GM23338 (cell line): Measurements from ENCODE around the gene TMX2. TPM values are rescaled to one million over a fixed set of nuclear protein-coding genes. Genes with fewer than 3 reads are reported as not detected.

ENCODE experiments used
- ATAC-seq: fragments of 200-7000 bp; cut with Tn5 transposase; 3 replicates; pipeline ENCODE4 v1.9.1; 2020
- DNase-seq: peaks from one replicate; pipeline ENCODE4 v3.0.0-alpha.2; 2015; ENCODE audit warnings: low spot score
- H2AFZ ChIP-seq: fragments of 200-600 bp; sonication (generic); 2 replicates; pipeline ENCODE4 v1.8.0; 2016; ENCODE audit warnings: antibody characterized with exemption, mild to moderate bottlenecking, moderate library complexity
- H3F3A ChIP-seq: fragments of 200-600 bp; sonication (generic); replicated peaks from 2 replicates; pipeline ENCODE4 v1.8.0; 2017; ENCODE audit warnings: antibody characterized with exemption, mixed run types, low read depth
- H3K27ac ChIP-seq: fragments of 200-600 bp; sonication (generic); 2 replicates; pipeline ENCODE4 v1.6.1; 2016; ENCODE audit warnings: low read depth
- H3K27me3 ChIP-seq: fragments of 200-600 bp; sonication (generic); 2 replicates; pipeline ENCODE4 v1.8.0; 2016; ENCODE audit warnings: mild to moderate bottlenecking, mixed run types, moderate library complexity; ENCODE audit not compliant: insufficient read depth
- H3K36me3 ChIP-seq: fragments of 200-600 bp; sonication (generic); 2 replicates; pipeline ENCODE4 v1.8.0; 2016; ENCODE audit warnings: mild to moderate bottlenecking; ENCODE audit not compliant: insufficient read depth
- H3K4me1 ChIP-seq: fragments of 200-600 bp; sonication (generic); 2 replicates; pipeline ENCODE4 v1.8.0; 2016; ENCODE audit warnings: mild to moderate bottlenecking, moderate library complexity; ENCODE audit not compliant: insufficient read depth
- H3K4me2 ChIP-seq: fragments of 200-600 bp; sonication (generic); 2 replicates; pipeline ENCODE4 v1.7.1; 2017; ENCODE audit warnings: mixed run types
- H3K4me3 ChIP-seq: fragments of 200-600 bp; sonication (generic); 2 replicates; pipeline ENCODE4 v1.6.1; 2016; ENCODE audit warnings: mixed run types
- H3K79me2 ChIP-seq: fragments of 200-600 bp; sonication (generic); replicated peaks from 2 replicates; pipeline ENCODE4 v1.8.0; 2017; ENCODE audit warnings: mild to moderate bottlenecking; ENCODE audit not compliant: insufficient read depth
- H3K9me2 ChIP-seq: fragments of 200-600 bp; sonication (generic); 2 replicates; pipeline ENCODE4 v1.8.0; 2017; ENCODE audit not compliant: insufficient read depth
- H4K20me1 ChIP-seq: fragments of 200-600 bp; sonication (generic); replicated peaks from 2 replicates; pipeline ENCODE4 v1.8.0; 2017; ENCODE audit warnings: mild to moderate bottlenecking; ENCODE audit not compliant: insufficient read depth
- H3K27ac Mint-ChIP-seq: 2 replicates; pipeline ENCODE4 v1.8.0; 2020; ENCODE audit warnings: inconsistent platforms, mild to moderate bottlenecking, moderate library complexity, mixed read lengths
- H3K27me3 Mint-ChIP-seq: 3 replicates; pipeline ENCODE4 v1.8.0; 2022; ENCODE audit warnings: low read depth, mild to moderate bottlenecking, moderate library complexity, mixed read lengths, inconsistent platforms; ENCODE audit not compliant: insufficient read depth, poor library complexity
- H3K36me3 Mint-ChIP-seq: 3 replicates; pipeline ENCODE4 v1.8.0; 2021; ENCODE audit warnings: low read depth, mild to moderate bottlenecking, inconsistent platforms, moderate library complexity, mixed read lengths
- H3K4me1 Mint-ChIP-seq: 3 replicates; pipeline ENCODE4 v1.8.0; 2020; ENCODE audit warnings: mild to moderate bottlenecking, inconsistent platforms, mixed read lengths
- H3K4me3 Mint-ChIP-seq: 3 replicates; pipeline ENCODE4 v1.8.0; 2021; ENCODE audit warnings: moderate library complexity, mild to moderate bottlenecking, inconsistent platforms, mixed read lengths
- H3K9me3 Mint-ChIP-seq: 3 replicates; pipeline ENCODE4 v1.8.0; 2020; ENCODE audit warnings: moderate library complexity, mild to moderate bottlenecking, inconsistent platforms, mixed read lengths
- EZH2 ChIP-seq: fragments of 200-600 bp; sonication (generic); IDR thresholded peaks from one replicate; pipeline ENCODE4 v1.8.0; 2017; ENCODE audit warnings: antibody characterized with exemption, mild to moderate bottlenecking, low read depth; ENCODE audit not compliant: unreplicated experiment
- EZH2phosphoT487 ChIP-seq: fragments of 200-600 bp; sonication (generic); IDR thresholded peaks from one replicate; pipeline ENCODE4 v1.8.1; 2018; ENCODE audit warnings: antibody characterized with exemption; ENCODE audit not compliant: unreplicated experiment
- JUNB ChIP-seq: IDR thresholded peaks from one replicate; pipeline ENCODE4 v1.6.1; 2016; ENCODE audit warnings: antibody characterized with exemption; ENCODE audit not compliant: unreplicated experiment
- ZNF114 ChIP-seq: fragments of 250-450 bp; sonication (Bioruptor Pico); IDR thresholded peaks from 2 replicates; pipeline ENCODE4 v1.5.0; 2020; ENCODE audit warnings: mild to moderate bottlenecking, moderate library complexity
- ZNF331 ChIP-seq: fragments of 250-450 bp; sonication (Bioruptor Pico); IDR thresholded peaks from 2 replicates; pipeline ENCODE4 v1.5.0; 2020; ENCODE audit warnings: low read depth, mild to moderate bottlenecking, moderate library complexity
- polyA plus RNA-seq: library from polyadenylated mRNA; unstranded; fragments of >200 nt; fragmentation: Nextera tagmentation; extraction: Ambion mirVana; gene quantifications from 2 replicates; pipeline ENCODE4 v1.2.1, GENCODE V29; 2016
- total RNA-seq: library from RNA; depleted of rRNA; stranded (reverse); fragments of >200 nt; shearing (Covaris generic); gene quantifications from 2 replicates; pipeline ENCODE4 v1.2.3, GENCODE V29; 2014
- TF ChIP-seq, protein P1 (sequence below): IDR thresholded peaks from one replicate; pipeline ENCODE4 v1.6.1; 2018; ENCODE audit warnings: antibody characterized with exemption; ENCODE audit not compliant: unreplicated experiment
- TF ChIP-seq, protein P2 (sequence below): IDR thresholded peaks from 2 replicates; pipeline ENCODE4 v1.6.1; 2016; ENCODE audit warnings: antibody characterized with exemption
- TF ChIP-seq, protein P3 (sequence below): fragments of 250-450 bp; sonication (Bioruptor Pico); IDR thresholded peaks from 2 replicates; pipeline ENCODE4 v1.5.0; 2020; ENCODE audit warnings: mild to moderate bottlenecking, moderate library complexity

Gene TMX2
- total and polyA plus RNA-seq, 2 experiments from 2014 or later, result 59.2 to 69.3 TPM

DNA sequence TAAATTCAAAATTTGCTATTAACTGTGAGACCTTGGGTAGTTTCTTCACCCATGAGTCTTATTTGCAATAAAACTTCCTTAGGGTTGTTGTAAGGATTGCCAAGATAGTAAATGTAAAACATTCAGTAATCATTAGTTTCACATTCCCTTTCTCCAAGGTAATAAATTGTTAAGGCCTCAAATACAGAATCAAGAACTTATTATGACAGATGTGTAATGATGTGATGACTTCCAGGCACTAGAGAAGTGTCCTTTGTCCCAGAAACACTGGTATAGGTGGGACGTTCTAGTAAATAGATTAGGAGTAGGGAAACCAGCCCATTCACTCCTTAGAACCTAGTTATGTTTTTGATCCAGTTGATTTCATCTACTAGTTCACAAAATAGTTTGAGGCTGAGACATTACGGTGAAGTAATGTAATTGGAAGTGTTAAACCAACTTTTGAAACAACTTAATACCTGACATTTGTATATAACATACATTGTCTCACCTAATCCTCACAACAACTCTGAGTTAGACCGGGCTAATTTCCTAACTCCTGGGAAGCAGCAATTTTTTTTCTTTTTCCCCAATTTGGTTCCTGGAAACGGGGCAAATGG is 74.7 kb downstream of the TMX2 start (continued):
- TF ChIP-seq, protein P1, sequence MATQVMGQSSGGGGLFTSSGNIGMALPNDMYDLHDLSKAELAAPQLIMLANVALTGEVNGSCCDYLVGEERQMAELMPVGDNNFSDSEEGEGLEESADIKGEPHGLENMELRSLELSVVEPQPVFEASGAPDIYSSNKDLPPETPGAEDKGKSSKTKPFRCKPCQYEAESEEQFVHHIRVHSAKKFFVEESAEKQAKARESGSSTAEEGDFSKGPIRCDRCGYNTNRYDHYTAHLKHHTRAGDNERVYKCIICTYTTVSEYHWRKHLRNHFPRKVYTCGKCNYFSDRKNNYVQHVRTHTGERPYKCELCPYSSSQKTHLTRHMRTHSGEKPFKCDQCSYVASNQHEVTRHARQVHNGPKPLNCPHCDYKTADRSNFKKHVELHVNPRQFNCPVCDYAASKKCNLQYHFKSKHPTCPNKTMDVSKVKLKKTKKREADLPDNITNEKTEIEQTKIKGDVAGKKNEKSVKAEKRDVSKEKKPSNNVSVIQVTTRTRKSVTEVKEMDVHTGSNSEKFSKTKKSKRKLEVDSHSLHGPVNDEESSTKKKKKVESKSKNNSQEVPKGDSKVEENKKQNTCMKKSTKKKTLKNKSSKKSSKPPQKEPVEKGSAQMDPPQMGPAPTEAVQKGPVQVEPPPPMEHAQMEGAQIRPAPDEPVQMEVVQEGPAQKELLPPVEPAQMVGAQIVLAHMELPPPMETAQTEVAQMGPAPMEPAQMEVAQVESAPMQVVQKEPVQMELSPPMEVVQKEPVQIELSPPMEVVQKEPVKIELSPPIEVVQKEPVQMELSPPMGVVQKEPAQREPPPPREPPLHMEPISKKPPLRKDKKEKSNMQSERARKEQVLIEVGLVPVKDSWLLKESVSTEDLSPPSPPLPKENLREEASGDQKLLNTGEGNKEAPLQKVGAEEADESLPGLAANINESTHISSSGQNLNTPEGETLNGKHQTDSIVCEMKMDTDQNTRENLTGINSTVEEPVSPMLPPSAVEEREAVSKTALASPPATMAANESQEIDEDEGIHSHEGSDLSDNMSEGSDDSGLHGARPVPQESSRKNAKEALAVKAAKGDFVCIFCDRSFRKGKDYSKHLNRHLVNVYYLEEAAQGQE, result no peak

DNA sequence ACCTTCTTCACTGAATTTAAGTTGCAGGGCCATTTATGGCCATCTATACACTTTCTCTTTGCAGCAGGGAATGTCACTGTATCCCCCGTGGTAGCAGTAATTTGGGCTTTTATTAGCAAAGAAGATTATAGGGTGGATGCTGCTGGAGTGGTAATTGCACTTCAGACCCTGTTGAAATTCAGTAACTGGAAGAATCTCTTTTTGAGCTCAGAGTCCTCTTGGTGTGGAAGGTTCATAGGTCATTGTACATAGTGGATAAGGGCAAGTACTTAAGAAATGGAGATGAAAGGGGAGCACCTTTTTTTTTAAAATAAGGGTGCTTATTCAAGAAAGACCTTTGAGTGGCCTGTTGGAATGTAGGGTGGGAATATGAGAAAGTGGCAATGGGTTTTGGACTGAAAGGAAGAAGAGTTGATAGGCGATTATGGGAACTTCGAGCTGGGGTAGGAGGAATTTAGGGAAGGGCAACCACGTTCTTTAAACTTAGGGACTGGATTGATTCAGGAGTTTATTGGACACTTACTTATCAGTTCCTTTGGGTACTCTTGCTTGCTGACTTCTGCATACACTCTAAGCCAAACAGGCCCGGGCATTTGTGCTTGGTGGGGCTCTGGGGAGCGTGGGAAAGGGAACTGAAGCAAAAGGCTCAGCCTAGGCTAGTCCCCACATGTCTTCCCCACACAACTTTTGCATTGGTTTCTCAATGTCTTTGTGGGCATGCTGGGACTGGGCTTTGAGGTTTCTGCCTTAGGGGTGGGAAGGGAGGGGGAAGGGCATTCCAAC is 75.7 kb downstream of the TMX2 start:
- H2AFZ ChIP-seq, result no peak overlapping the region
- Mint-ChIP-seq H3K4me3 (peak overlapping the region; percentile 10; the same call in 2 of the 3 replicates), H3K27me3 (peaks cover 6% of the 10 kb centered on the region), H3K4me1 (peaks cover 46% of the 10 kb centered on the region), H3K9me3 (no peaks in the 10 kb centered on the region), H3K36me3 (peaks cover 14% of the 10 kb centered on the region), H3K27ac (peak overlapping the region; percentile 86)
- H3K27ac ChIP-seq, result peak overlapping the region; percentile 68
- H3K4me3 ChIP-seq, result peak overlapping the region; percentile 0
- H3K27me3 ChIP-seq, result no peaks in the 10 kb centered on the region
- DNase-seq (peak; percentile 71), ATAC-seq (peak; percentile 88)
- H3F3A ChIP-seq, result no peaks in the 10 kb centered on the region
- H3K4me2 ChIP-seq, result peak overlapping the region; percentile 63
- H3K4me1 ChIP-seq, result peaks cover 35% of the 10 kb centered on the region
- H3K9me2 ChIP-seq, result no peaks in the 10 kb centered on the region
- peaks cover 21% of the 10 kb centered on the region for H4K20me1 ChIP-seq
- peaks cover 100% of the 10 kb centered on the region for H3K79me2 ChIP-seq
- H3K36me3 ChIP-seq, result no peaks in the 10 kb centered on the region; the same call in 1 of the 2 replicates
- TF ChIP-seq, protein P2, sequence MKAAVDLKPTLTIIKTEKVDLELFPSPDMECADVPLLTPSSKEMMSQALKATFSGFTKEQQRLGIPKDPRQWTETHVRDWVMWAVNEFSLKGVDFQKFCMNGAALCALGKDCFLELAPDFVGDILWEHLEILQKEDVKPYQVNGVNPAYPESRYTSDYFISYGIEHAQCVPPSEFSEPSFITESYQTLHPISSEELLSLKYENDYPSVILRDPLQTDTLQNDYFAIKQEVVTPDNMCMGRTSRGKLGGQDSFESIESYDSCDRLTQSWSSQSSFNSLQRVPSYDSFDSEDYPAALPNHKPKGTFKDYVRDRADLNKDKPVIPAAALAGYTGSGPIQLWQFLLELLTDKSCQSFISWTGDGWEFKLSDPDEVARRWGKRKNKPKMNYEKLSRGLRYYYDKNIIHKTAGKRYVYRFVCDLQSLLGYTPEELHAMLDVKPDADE, result no peak
- TF ChIP-seq EZH2 (no peak), ZNF331 (CRISPR knock-in tag) (no peak), ZNF114 (CRISPR knock-in tag) (no peak), EZH2phosphoT487 (no peak), JUNB (no peak)
- TF ChIP-seq, protein P3, sequence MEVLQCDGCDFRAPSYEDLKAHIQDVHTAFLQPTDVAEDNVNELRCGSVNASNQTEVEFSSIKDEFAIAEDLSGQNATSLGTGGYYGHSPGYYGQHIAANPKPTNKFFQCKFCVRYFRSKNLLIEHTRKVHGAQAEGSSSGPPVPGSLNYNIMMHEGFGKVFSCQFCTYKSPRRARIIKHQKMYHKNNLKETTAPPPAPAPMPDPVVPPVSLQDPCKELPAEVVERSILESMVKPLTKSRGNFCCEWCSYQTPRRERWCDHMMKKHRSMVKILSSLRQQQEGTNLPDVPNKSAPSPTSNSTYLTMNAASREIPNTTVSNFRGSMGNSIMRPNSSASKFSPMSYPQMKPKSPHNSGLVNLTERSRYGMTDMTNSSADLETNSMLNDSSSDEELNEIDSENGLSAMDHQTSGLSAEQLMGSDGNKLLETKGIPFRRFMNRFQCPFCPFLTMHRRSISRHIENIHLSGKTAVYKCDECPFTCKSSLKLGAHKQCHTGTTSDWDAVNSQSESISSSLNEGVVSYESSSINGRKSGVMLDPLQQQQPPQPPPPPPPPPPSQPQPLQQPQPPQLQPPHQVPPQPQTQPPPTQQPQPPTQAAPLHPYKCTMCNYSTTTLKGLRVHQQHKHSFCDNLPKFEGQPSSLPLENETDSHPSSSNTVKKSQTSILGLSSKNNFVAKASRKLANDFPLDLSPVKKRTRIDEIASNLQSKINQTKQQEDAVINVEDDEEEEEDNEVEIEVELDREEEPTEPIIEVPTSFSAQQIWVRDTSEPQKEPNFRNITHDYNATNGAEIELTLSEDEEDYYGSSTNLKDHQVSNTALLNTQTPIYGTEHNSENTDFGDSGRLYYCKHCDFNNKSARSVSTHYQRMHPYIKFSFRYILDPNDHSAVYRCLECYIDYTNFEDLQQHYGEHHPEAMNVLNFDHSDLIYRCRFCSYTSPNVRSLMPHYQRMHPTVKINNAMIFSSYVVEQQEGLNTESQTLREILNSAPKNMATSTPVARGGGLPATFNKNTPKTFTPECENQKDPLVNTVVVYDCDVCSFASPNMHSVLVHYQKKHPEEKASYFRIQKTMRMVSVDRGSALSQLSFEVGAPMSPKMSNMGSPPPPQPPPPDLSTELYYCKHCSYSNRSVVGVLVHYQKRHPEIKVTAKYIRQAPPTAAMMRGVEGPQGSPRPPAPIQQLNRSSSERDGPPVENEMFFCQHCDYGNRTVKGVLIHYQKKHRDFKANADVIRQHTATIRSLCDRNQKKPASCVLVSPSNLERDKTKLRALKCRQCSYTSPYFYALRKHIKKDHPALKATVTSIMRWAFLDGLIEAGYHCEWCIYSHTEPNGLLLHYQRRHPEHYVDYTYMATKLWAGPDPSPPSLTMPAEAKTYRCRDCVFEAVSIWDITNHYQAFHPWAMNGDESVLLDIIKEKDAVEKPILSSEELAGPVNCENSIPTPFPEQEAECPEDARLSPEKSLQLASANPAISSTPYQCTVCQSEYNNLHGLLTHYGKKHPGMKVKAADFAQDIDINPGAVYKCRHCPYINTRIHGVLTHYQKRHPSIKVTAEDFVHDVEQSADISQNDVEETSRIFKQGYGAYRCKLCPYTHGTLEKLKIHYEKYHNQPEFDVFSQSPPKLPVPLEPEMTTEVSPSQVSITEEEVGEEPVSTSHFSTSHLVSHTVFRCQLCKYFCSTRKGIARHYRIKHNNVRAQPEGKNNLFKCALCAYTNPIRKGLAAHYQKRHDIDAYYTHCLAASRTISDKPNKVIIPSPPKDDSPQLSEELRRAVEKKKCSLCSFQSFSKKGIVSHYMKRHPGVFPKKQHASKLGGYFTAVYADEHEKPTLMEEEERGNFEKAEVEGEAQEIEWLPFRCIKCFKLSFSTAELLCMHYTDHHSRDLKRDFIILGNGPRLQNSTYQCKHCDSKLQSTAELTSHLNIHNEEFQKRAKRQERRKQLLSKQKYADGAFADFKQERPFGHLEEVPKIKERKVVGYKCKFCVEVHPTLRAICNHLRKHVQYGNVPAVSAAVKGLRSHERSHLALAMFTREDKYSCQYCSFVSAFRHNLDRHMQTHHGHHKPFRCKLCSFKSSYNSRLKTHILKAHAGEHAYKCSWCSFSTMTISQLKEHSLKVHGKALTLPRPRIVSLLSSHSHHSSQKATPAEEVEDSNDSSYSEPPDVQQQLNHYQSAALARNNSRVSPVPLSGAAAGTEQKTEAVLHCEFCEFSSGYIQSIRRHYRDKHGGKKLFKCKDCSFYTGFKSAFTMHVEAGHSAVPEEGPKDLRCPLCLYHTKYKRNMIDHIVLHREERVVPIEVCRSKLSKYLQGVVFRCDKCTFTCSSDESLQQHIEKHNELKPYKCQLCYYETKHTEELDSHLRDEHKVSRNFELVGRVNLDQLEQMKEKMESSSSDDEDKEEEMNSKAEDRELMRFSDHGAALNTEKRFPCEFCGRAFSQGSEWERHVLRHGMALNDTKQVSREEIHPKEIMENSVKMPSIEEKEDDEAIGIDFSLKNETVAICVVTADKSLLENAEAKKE (CRISPR knock-in tag), result no peak
- TF ChIP-seq, protein P1, result no peak
